ENCODE measurements around the gene KDM1B. TPM values are rescaled to one million over a fixed set of nuclear protein-coding genes. Genes with fewer than 3 reads are reported as not detected.

KDM1B gene, protein sequence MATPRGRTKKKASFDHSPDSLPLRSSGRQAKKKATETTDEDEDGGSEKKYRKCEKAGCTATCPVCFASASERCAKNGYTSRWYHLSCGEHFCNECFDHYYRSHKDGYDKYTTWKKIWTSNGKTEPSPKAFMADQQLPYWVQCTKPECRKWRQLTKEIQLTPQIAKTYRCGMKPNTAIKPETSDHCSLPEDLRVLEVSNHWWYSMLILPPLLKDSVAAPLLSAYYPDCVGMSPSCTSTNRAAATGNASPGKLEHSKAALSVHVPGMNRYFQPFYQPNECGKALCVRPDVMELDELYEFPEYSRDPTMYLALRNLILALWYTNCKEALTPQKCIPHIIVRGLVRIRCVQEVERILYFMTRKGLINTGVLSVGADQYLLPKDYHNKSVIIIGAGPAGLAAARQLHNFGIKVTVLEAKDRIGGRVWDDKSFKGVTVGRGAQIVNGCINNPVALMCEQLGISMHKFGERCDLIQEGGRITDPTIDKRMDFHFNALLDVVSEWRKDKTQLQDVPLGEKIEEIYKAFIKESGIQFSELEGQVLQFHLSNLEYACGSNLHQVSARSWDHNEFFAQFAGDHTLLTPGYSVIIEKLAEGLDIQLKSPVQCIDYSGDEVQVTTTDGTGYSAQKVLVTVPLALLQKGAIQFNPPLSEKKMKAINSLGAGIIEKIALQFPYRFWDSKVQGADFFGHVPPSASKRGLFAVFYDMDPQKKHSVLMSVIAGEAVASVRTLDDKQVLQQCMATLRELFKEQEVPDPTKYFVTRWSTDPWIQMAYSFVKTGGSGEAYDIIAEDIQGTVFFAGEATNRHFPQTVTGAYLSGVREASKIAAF
- total RNA-seq, result 1 to 10 TPM; 8.4 to 8.7 TPM
- 11.5 to 14.0 reads per million in 2 donors for total RNA-seq

- H3K27me3 Mint-ChIP-seq, result no peaks in the 10 kb centered on the region
- DNase-seq, result peak; percentile 97 to 99 (median 97)
- peak within 1 kb of the TSS; percentile 96 for H3K4me3 Mint-ChIP-seq
- peaks cover 6% of the 10 kb centered on the region for H3K36me3 Mint-ChIP-seq (ENCODE audit: low read depth)
- H3K4me1 Mint-ChIP-seq, result peaks cover 20% of the 10 kb centered on the region
- no peaks in the 10 kb centered on the region for H3K9me3 ChIP-seq (ENCODE audit: control insufficient read depth, low read length, poor library complexity, severe bottlenecking)
- ATAC-seq, result peak; percentile 94
- H3K27ac Mint-ChIP-seq, result peak within 1 kb of the TSS; percentile 91
Measured at GRCh38 chr6:18155150-18155863, at the start of gene KDM1B. KDM1B (plus strand) TSS chr6:18155422; CDS start chr6:18159896, 4,474 bp downstream.

DNA sequence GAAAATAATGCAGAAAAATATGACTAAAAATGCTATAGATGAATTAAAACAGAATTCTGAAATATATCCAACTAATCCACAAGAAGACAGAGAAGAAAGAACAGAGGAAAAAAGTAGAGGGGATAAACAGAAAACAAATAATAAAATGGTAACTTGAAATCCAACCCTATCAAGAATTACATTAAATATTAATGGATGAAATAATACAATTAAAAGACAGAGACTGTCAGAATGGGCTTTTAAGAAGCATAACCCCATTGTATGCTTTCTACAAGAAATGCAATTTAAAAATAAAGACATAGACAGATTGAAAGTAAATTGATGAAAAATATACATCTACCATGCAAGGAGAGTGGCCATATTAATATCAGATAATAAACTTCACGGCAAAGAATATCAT, 48.2 kb upstream of the KDM1B start:
- H3K36me3 Mint-ChIP-seq (ENCODE audit: low read depth), result peaks cover 2% of the 10 kb centered on the region
- H3K27ac Mint-ChIP-seq, result no peak overlapping the region
- ATAC-seq (no peak), DNase-seq (no peak)
- no peak overlapping the region for H3K4me3 Mint-ChIP-seq
- H3K27me3 Mint-ChIP-seq, result peaks cover 9% of the 10 kb centered on the region
- H3K9me3 ChIP-seq (ENCODE audit: control insufficient read depth, low read length, poor library complexity, severe bottlenecking), result no peaks in the 10 kb centered on the region
- no peaks in the 10 kb centered on the region for H3K4me1 Mint-ChIP-seq

- Mint-ChIP-seq H3K27ac (no peak overlapping the region), H3K27me3 (peaks cover 11% of the 10 kb centered on the region), H3K4me1 (peaks cover 1% of the 10 kb centered on the region), H3K36me3 (ENCODE audit: low read depth) (peaks cover 2% of the 10 kb centered on the region), H3K4me3 (no peak overlapping the region)
- DNase-seq, result no peak
- H3K9me3 ChIP-seq (ENCODE audit: control insufficient read depth, low read length, poor library complexity, severe bottlenecking), result no peaks in the 10 kb centered on the region
- no peak for ATAC-seq
Measured at GRCh38 chr6:18110162-18110561, 45.1 kb upstream of the KDM1B start.

DNA sequence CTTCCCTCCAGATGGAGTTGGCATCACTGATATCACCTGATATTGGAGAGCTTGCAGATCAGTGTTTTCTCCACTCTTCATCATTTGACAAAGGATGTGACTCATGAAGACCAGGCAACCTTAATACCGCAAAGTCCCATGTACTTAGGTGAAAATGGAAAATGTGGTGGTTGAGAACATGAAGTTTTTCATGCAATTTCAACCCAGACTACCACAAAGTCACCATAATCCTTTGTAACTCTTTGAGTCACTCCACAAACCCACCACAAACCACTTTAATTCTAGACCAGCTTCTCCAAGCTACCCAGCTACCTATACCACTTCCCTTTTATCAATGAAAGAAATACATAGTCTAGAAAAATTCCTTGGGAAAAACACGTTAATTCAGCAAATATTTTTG, 39.9 kb upstream of the KDM1B start:
- peaks cover 22% of the 10 kb centered on the region for H3K27me3 Mint-ChIP-seq
- no peaks in the 10 kb centered on the region for H3K36me3 Mint-ChIP-seq (ENCODE audit: low read depth)
- H3K4me1 Mint-ChIP-seq, result peaks cover 9% of the 10 kb centered on the region
- ATAC-seq (peak; percentile 54), DNase-seq (no peak)
- H3K4me3 Mint-ChIP-seq, result peak overlapping the region; percentile 19
- no peak overlapping the region for H3K27ac Mint-ChIP-seq
- no peaks in the 10 kb centered on the region for H3K9me3 ChIP-seq (ENCODE audit: control insufficient read depth, low read length, poor library complexity, severe bottlenecking)

- H3K9me3 ChIP-seq (ENCODE audit: control insufficient read depth, low read length, poor library complexity, severe bottlenecking), result no peaks in the 10 kb centered on the region
- Mint-ChIP-seq H3K27ac (no peak overlapping the region), H3K36me3 (ENCODE audit: low read depth) (no peaks in the 10 kb centered on the region), H3K27me3 (peaks cover 22% of the 10 kb centered on the region), H3K4me3 (no peak overlapping the region), H3K4me1 (peaks cover 9% of the 10 kb centered on the region)
- no peak for DNase-seq
- ATAC-seq, result no peak
Measured at GRCh38 chr6:18117136-18117535, 38.1 kb upstream of the KDM1B start.

DNA sequence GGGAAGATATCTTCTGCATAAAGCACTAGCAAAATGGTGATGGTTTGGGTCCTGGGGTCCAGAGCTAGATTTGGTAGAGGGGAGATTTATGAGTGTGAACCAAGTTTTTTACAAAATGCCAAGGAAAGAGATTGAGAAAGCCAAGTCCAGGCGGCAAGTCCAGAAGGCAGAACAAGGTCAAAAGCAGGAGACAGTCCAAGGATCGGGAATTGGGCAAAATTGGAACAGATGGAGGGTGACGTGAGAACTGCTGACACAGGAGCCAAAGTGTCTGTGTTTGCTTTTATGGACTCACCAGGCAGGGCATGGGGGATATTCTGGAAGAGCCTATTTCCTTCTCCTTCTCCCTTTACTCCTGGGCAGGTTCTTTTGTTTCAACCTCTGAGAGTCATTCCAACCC, 36.9 kb upstream of the KDM1B start:
- H3K9me3 ChIP-seq (ENCODE audit: control insufficient read depth, low read length, poor library complexity, severe bottlenecking), result no peaks in the 10 kb centered on the region
- H3K36me3 Mint-ChIP-seq (ENCODE audit: low read depth), result no peaks in the 10 kb centered on the region
- H3K4me1 Mint-ChIP-seq, result peaks cover 16% of the 10 kb centered on the region
- no peak overlapping the region for H3K4me3 Mint-ChIP-seq
- ATAC-seq, result no peak
- no peak for DNase-seq
- no peak overlapping the region for H3K27ac Mint-ChIP-seq
- H3K27me3 Mint-ChIP-seq, result peaks cover 16% of the 10 kb centered on the region

DNA sequence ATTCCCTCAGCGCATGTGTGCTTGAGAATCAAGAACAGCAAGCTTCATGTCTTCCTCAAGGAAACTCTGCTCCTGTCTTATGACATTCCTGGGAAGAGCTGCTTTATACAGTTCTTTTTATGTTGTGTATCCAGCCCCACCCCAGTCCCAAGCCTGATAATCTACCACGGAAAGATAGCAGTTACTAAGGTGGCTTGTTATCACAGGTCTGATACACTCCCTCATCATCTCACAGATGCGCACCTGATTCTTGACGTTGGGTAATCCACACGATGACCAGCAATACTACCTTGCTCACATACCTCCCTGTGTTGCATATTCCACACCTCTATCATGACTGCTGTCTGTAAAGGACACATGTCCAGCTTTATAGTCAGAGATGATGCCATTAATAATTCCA, 36.0 kb upstream of the KDM1B start:
- Mint-ChIP-seq H3K27me3 (peaks cover 11% of the 10 kb centered on the region), H3K4me1 (peaks cover 16% of the 10 kb centered on the region), H3K4me3 (no peak overlapping the region), H3K27ac (no peak overlapping the region), H3K36me3 (ENCODE audit: low read depth) (no peaks in the 10 kb centered on the region)
- no peaks in the 10 kb centered on the region for H3K9me3 ChIP-seq (ENCODE audit: control insufficient read depth, low read length, poor library complexity, severe bottlenecking)
- ATAC-seq, result no peak
- DNase-seq, result no peak

DNA sequence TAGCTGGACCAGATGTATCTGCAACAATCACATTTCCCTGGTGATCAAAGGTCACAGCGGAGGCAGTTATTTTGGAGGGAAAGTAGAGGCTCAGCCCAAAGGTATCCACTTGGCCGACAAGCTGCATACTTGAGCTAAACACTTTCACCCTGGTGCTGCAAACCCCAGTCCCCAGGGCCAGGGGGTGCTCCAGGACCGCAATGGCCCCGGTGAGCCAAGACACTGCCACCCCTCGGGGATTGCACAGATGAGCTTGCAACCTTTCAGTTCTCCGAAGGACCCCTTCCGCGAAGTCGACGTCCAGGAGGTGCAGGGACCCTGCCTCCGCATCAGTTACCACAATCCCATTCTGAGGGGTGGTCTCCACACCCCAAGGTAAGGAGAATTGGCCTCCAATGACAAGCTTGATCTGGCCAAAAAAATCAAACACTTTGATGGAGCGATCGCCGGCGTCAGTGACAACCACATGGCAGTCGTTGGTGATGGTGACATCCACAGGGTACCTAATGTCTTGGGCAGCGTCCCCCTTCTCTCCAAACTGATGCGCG, 33.6 kb upstream of the KDM1B start:
- H3K4me3 Mint-ChIP-seq, result peak overlapping the region; percentile 79
- H3K27me3 Mint-ChIP-seq, result peaks cover 10% of the 10 kb centered on the region
- H3K27ac Mint-ChIP-seq, result no peak overlapping the region
- no peaks in the 10 kb centered on the region for H3K36me3 Mint-ChIP-seq (ENCODE audit: low read depth)
- H3K4me1 Mint-ChIP-seq, result peaks cover 10% of the 10 kb centered on the region
- no peak for DNase-seq
- no peaks in the 10 kb centered on the region for H3K9me3 ChIP-seq (ENCODE audit: control insufficient read depth, low read length, poor library complexity, severe bottlenecking)
- ATAC-seq, result no peak

DNA sequence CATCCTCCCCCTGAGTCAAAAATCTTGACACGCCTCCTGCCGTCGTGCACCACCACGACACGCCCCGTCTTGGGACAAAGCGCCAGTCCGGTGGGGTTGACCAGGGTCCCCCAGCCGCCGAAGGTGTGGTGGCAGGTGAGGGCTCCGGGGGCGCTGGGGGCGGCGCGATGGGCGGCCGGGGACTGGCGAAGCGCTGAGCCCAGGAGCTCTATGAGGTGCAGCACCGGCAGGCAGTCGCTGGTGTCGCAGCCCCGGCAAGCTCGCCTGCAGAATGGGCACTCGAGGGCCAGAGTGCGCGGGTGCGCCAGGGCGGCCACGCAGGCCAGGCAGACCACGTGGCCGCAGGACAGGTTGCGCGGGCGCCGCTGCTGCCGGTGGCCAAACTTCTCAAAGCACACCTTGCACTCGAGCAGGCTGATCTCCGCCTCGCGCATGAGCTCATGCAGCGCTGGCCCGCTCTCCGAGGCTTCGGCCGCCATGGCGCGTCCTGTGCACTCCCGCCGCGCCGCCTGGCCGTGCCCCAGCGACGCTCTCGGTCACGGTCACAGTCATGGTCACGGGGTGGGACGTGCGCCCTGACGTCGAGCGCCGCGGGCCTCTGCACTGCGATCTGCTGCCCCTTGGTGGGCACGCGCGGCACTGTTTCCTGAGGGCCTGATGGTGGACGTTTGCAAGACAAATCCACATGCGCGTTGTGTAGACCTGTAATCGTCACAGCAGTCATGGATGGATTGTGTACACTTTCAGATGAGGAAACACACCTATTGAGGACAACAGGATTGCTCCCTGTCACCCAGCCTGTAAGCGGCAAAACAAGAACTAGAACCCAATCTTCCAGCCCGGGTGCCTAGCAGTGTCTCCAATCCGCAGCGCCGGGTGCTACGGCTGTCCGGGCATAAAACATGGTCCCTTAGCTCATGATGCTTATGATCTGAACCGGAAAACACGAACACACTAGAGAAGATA, 32.8 kb upstream of the KDM1B start, which contains the start of gene NHLRC1:
Gene NHLRC1, minus strand, starts transcription at position 550 of the 966 bp plus-strand sequence. Its CDS starts 71 bp downstream, at position 479.
- H3K4me3 Mint-ChIP-seq, result peak within 1 kb of the TSS; percentile 79
- no peak within 1 kb of the TSS for H3K27ac Mint-ChIP-seq
- DNase-seq (peak; percentile 41 to 62 (median 47)), ATAC-seq (peak; percentile 100)
- H3K9me3 ChIP-seq (ENCODE audit: control insufficient read depth, low read length, poor library complexity, severe bottlenecking), result no peaks in the 10 kb centered on the region
- peaks cover 10% of the 10 kb centered on the region for H3K27me3 Mint-ChIP-seq
- peaks cover 10% of the 10 kb centered on the region for H3K4me1 Mint-ChIP-seq
- H3K36me3 Mint-ChIP-seq (ENCODE audit: low read depth), result no peaks in the 10 kb centered on the region

DNA sequence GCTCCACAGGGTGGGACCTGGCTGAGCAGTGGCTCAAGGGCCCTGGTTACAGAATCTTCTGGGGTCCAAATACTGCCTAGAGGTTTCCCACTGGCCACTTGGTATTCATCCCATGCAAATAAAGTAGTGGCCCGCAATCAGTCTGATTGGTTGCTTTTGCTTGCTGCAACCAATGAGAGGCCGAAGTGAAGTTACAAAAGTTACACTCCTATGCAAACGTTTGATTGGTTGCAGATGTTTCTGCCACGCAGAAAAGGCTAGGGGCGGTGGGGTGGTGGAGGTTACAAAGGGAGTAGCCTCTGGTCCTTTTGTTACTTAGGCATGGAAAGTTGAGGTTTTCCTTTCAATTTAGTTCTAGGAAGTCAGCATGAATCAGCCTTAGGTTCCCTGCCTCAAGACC, 29.1 kb upstream of the KDM1B start:
- H3K4me1 Mint-ChIP-seq, result peaks cover 10% of the 10 kb centered on the region
- H3K9me3 ChIP-seq (ENCODE audit: control insufficient read depth, low read length, poor library complexity, severe bottlenecking), result no peaks in the 10 kb centered on the region

GRCh38 chr6:18132346-18132745, 22.9 kb upstream of the KDM1B start:
- no peak for DNase-seq
- ATAC-seq, result no peak
- Mint-ChIP-seq H3K4me1 (peaks cover 8% of the 10 kb centered on the region), H3K4me3 (no peak overlapping the region), H3K36me3 (ENCODE audit: low read depth) (peaks cover 8% of the 10 kb centered on the region), H3K27me3 (no peaks in the 10 kb centered on the region), H3K27ac (no peak overlapping the region)
- H3K9me3 ChIP-seq (ENCODE audit: control insufficient read depth, low read length, poor library complexity, severe bottlenecking), result no peaks in the 10 kb centered on the region

More for the DNA sequence above, 29.1 kb upstream of the KDM1B start:
- H3K4me3 Mint-ChIP-seq, result no peak overlapping the region
- H3K36me3 Mint-ChIP-seq (ENCODE audit: low read depth), result no peaks in the 10 kb centered on the region
- H3K27me3 Mint-ChIP-seq, result peaks cover 6% of the 10 kb centered on the region
- ATAC-seq (no peak), DNase-seq (no peak)
- peak overlapping the region; percentile 11 for H3K27ac Mint-ChIP-seq

GRCh38 chr6:18135171-18135570, 20.1 kb upstream of the KDM1B start:
- ATAC-seq (no peak), DNase-seq (no peak)
- H3K4me3 Mint-ChIP-seq, result no peak overlapping the region
- peaks cover 10% of the 10 kb centered on the region for H3K36me3 Mint-ChIP-seq (ENCODE audit: low read depth)
- no peaks in the 10 kb centered on the region for H3K9me3 ChIP-seq (ENCODE audit: control insufficient read depth, low read length, poor library complexity, severe bottlenecking)
- H3K27ac Mint-ChIP-seq, result no peak overlapping the region
- peaks cover 8% of the 10 kb centered on the region for H3K4me1 Mint-ChIP-seq
- H3K27me3 Mint-ChIP-seq, result no peaks in the 10 kb centered on the region

All from T-helper 17 cell (primary cell).